Stimulated activated CD8-positive, alpha-beta memory T cell treated with anti-CD3 and anti-CD28 coated beads, Interleukin-12 subunit alpha, Interleukin-12 subunit beta, amount 100 ng/mL, for 4 hours (primary cell): ENCODE measurements around the gene CPNE1.

Source experiments
- DNase-seq: peaks from one replicate; pipeline ENCODE4 v3.0.0-alpha.2; 2020; ENCODE audit warnings: low read depth

CPNE1 gene

GRCh38 chr20:35600176-35600992 lies 64.3 kb downstream of the CPNE1 start:
- no peak for DNase-seq

GRCh38 chr20:35599776-35600120 lies 65.0 kb downstream of the CPNE1 start:
- no peak for DNase-seq

- DNase-seq: no peak
Observed at GRCh38 chr20:35598899-35599775, 65.6 kb downstream of the CPNE1 start.

- DNase-seq: no peak
Observed at GRCh38 chr20:35598476-35598875, 66.2 kb downstream of the CPNE1 start.

- DNase-seq: no peak
Observed at GRCh38 chr20:35597186-35597585, 67.5 kb downstream of the CPNE1 start.

- no peak for DNase-seq
Observed at GRCh38 chr20:35595901-35596300, 68.8 kb downstream of the CPNE1 start.

GRCh38 chr20:35595456-35595855 lies 69.2 kb downstream of the CPNE1 start:
- no peak for DNase-seq

- no peak for DNase-seq
Observed at GRCh38 chr20:35592339-35592974, 72.2 kb downstream of the CPNE1 start.

GRCh38 chr20:35588397-35588796 lies 76.3 kb downstream of the CPNE1 start:
- no peak for DNase-seq

- DNase-seq: no peak
Observed at GRCh38 chr20:35587436-35587835, 77.3 kb downstream of the CPNE1 start.

GRCh38 chr20:35586751-35587425 lies 77.8 kb downstream of the CPNE1 start:
- no peak for DNase-seq

GRCh38 chr20:35583636-35584560 lies 80.8 kb downstream of the CPNE1 start:
- no peak for DNase-seq

GRCh38 chr20:35582741-35583404 lies 81.8 kb downstream of the CPNE1 start:
- DNase-seq: no peak

GRCh38 chr20:35582131-35582530 lies 82.6 kb downstream of the CPNE1 start:
- DNase-seq: no peak

- DNase-seq: no peak
Observed at GRCh38 chr20:35579196-35579595, 85.5 kb downstream of the CPNE1 start.

GRCh38 chr20:35578469-35578868 lies 86.2 kb downstream of the CPNE1 start:
- DNase-seq: no peak

GRCh38 chr20:35576816-35577215 lies 87.9 kb downstream of the CPNE1 start:
- no peak for DNase-seq
